GM12865 (cell line): ENCODE results near the gene CST9L.

Experiments used
- DNase-seq: peaks from one replicate; pipeline ENCODE4 v3.0.0; 2010; ENCODE audit warnings: low read depth
- H3K4me3 ChIP-seq: 2 replicates; pipeline ENCODE4 v1.5.1; 2011; ENCODE audit warnings: mild to moderate bottlenecking, low read depth, low read length, control low read depth
- CTCF ChIP-seq: IDR thresholded peaks from 2 replicates; pipeline ENCODE4 v1.5.1; 2011; ENCODE audit warnings: low read length, control low read depth, low read depth, inconsistent platforms; ENCODE audit not compliant: insufficient read depth; ENCODE audit errors: missing control alignments

The CST9L gene

GRCh38 chr20:23568320-23568970 is at the start of gene CST9L:
TSS of gene CST9L (minus strand) at chr20:23568484. CDS start at chr20:23568450, 34 bp downstream.
- no peak for TF ChIP-seq CTCF
- no peak for DNase-seq
- no peak within 1 kb of the TSS for H3K4me3 ChIP-seq

GRCh38 chr20:23614163-23614562 is 45.9 kb upstream of the CST9L start:
- no peak for TF ChIP-seq CTCF
- H3K4me3 ChIP-seq = no peak overlapping the region

GRCh38 chr20:23613676-23614075 is 45.4 kb upstream of the CST9L start:
- DNase-seq = no peak
- H3K4me3 ChIP-seq = no peak overlapping the region
- no peak for TF ChIP-seq CTCF

More at GRCh38 chr20:23614163-23614562, 45.9 kb upstream of the CST9L start:
- no peak for DNase-seq

- no peak for DNase-seq
- no peak overlapping the region for H3K4me3 ChIP-seq
- no peak for TF ChIP-seq CTCF
These were observed 44.1 kb upstream of the CST9L start for GRCh38 chr20:23612396-23612795.

- TF ChIP-seq CTCF = no peak
- no peak for DNase-seq
- H3K4me3 ChIP-seq = no peak overlapping the region
These were observed 41.3 kb upstream of the CST9L start for GRCh38 chr20:23609486-23610109.

- DNase-seq = no peak
- no peak for TF ChIP-seq CTCF
- no peak overlapping the region for H3K4me3 ChIP-seq
These were observed 40.1 kb upstream of the CST9L start for GRCh38 chr20:23608251-23608846.
